HepG2 (cell line): Measurements from ENCODE around the gene CST3. TPM values are rescaled to one million over a fixed set of nuclear protein-coding genes. Genes with fewer than 3 reads are reported as not detected.

Experiments used
- CREB1 ChIP-seq, 2 experiments: fragments of 450-650 bp in 1 of 2; IDR thresholded peaks; 2 replicates each; pipeline ENCODE4 v1.6.1; 2016 to 2017; ENCODE audit warnings: control low read depth in 1 of 2, mild to moderate bottlenecking in 1 of 2, missing compliant biosample characterization in 1 of 2, missing genetic modification characterization in 1 of 2
- KAT7 ChIP-seq: IDR thresholded peaks from 2 replicates; pipeline ENCODE4 v1.6.1; 2018; ENCODE audit warnings: borderline replicate concordance, missing compliant biosample characterization
- MTF1 ChIP-seq: sonication (generic); formaldehyde crosslinking; IDR thresholded peaks from 2 replicates; pipeline ENCODE4 v1.5.0; 2020; ENCODE audit warnings: missing genetic modification reagents
- NFE2L2 ChIP-seq: fragments of 150-350 bp; IDR thresholded peaks from 2 replicates; pipeline ENCODE4 v1.6.1; 2014; ENCODE audit warnings: low read length
- NFKBIZ ChIP-seq: IDR thresholded peaks from 2 replicates; pipeline ENCODE4 v1.6.1; 2018; ENCODE audit warnings: missing genetic modification reagents, missing compliant biosample characterization
- RAD21 ChIP-seq: fragments of 450-650 bp; formaldehyde crosslinking; IDR thresholded peaks from 2 replicates; pipeline ENCODE4 v1.5.0; 2020; ENCODE audit warnings: mild to moderate bottlenecking
- RFX3 ChIP-seq: IDR thresholded peaks from 2 replicates; pipeline ENCODE4 v1.6.1; 2016; ENCODE audit warnings: missing biosample characterization, missing genetic modification reagents
- ZBTB38 ChIP-seq: sonication (generic); formaldehyde crosslinking; IDR thresholded peaks from 2 replicates; pipeline ENCODE4 v1.5.1; 2020; ENCODE audit warnings: mild to moderate bottlenecking, missing genetic modification reagents
- ZNF484 ChIP-seq: sonication (generic); formaldehyde crosslinking; IDR thresholded peaks from 2 replicates; pipeline ENCODE4 v1.5.1; 2020; ENCODE audit warnings: mild to moderate bottlenecking, low read depth, missing genetic modification reagents, borderline replicate concordance
- ZNF556 ChIP-seq: sonication (generic); formaldehyde crosslinking; IDR thresholded peaks from 2 replicates; pipeline ENCODE4 v1.4.0; 2020; ENCODE audit warnings: mild to moderate bottlenecking, missing genetic modification reagents, borderline replicate concordance
- ZNF670 ChIP-seq: sonication (generic); formaldehyde crosslinking; IDR thresholded peaks from 2 replicates; pipeline ENCODE4 v1.8.0; 2022; ENCODE audit warnings: mild to moderate bottlenecking, missing genetic modification reagents, borderline replicate concordance
- polyA plus RNA-seq, 8 experiments: library from polyadenylated mRNA; depleted of rRNA in 3 of 8; stranded (reverse) in 7 of 8; unstranded in 1 of 8; fragments of >200 nt; fragmentation: Illumina TruSeq in 4 of 8; extraction: Trizol in 4 of 8; gene quantifications; 2 replicates each; pipeline versions ENCODE4 v1.2.1 to v1.2.3, GENCODE V29; 2011 to 2016; ENCODE audit warnings: low read depth in 4 of 8, missing spikeins in 1 of 8, mixed read lengths in 1 of 8; ENCODE audit not compliant: insufficient read depth in 1 of 8
- total RNA-seq, 5 experiments: library from RNA; depleted of rRNA; stranded (reverse); fragments of >200 nt; fragmentation: Illumina TruSeq; extraction: Trizol; gene quantifications; 2 replicates each; pipeline ENCODE4 v1.2.3, GENCODE V29; 2016; ENCODE audit warnings: low read depth in 1 of 5
- TF ChIP-seq, protein P1 (sequence below): sonication (generic); formaldehyde crosslinking; IDR thresholded peaks from 2 replicates; pipeline ENCODE4 v1.9.0; 2021; ENCODE audit warnings: missing genetic modification reagents, mild to moderate bottlenecking, borderline replicate concordance
- TF ChIP-seq, protein P2 (sequence below): sonication (generic); formaldehyde crosslinking; IDR thresholded peaks from 2 replicates; pipeline ENCODE4 v1.5.0; 2020; ENCODE audit warnings: mild to moderate bottlenecking, missing genetic modification reagents
- TF ChIP-seq, protein P3 (sequence below): IDR thresholded peaks from 2 replicates; pipeline ENCODE4 v1.6.1; 2012; ENCODE audit warnings: low read depth, low read length, improper control_type of control experiment
- TF ChIP-seq, protein P4 (sequence below): sonication (generic); formaldehyde crosslinking; IDR thresholded peaks from 2 replicates; pipeline ENCODE4 v1.5.0; 2020; ENCODE audit warnings: missing genetic modification reagents
- TF ChIP-seq, protein P5 (sequence below): sonication (generic); formaldehyde crosslinking; IDR thresholded peaks from 2 replicates; pipeline ENCODE4 v1.4.0; 2020; ENCODE audit warnings: mild to moderate bottlenecking, low read depth, missing genetic modification reagents
- TF ChIP-seq, protein P6 (sequence below): sonication (generic); formaldehyde crosslinking; IDR thresholded peaks from 2 replicates; pipeline ENCODE4 v1.5.0; 2020; ENCODE audit warnings: mild to moderate bottlenecking, missing genetic modification reagents, borderline replicate concordance

CST3 gene
- total and polyA plus RNA-seq, 2 of the 13 experiments (the other 11 are each of a cell fraction or from before 2014, with no cell fraction given) = 690 to 1,005 TPM

DNA sequence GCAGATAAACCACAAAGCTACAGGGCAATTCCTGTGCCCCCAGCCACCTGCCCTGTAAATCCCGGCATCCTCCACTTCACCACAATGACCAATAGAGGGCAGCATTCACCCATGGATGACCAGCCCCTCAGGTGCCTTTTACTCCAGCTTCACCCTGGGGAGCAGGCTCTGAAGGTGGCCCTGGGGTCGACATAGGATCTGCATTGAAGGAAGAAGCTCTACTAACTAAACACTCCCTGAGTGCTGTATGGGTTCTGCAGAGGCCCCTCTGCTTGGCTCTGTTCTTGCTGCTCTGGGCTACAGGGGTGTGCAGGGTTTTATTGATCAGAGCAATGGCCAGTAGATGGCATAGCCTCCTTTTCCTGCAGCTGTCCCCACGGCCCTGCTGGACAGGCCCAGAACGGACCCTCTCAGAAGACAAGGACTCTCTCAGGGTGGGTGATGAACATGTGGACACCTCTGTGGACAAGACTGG lies 30.8 kb upstream of the CST3 start (continued):
- TF ChIP-seq, protein P1, sequence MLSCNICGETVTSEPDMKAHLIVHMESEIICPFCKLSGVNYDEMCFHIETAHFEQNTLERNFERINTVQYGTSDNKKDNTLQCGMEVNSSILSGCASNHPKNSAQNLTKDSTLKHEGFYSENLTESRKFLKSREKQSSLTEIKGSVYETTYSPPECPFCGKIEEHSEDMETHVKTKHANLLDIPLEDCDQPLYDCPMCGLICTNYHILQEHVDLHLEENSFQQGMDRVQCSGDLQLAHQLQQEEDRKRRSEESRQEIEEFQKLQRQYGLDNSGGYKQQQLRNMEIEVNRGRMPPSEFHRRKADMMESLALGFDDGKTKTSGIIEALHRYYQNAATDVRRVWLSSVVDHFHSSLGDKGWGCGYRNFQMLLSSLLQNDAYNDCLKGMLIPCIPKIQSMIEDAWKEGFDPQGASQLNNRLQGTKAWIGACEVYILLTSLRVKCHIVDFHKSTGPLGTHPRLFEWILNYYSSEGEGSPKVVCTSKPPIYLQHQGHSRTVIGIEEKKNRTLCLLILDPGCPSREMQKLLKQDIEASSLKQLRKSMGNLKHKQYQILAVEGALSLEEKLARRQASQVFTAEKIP (CRISPR knock-in tag) = no peak
- 0 out of 2 replicates have a peak, but pooled peaks have one; percentile 14 for TF ChIP-seq RFX3 (CRISPR knock-in tag)
- no peak for TF ChIP-seq NFKBIZ
- TF ChIP-seq NFE2L2 = no peak; the same call in 1 of the 2 replicates
- TF ChIP-seq RAD21 (CRISPR knock-in tag) = peak; percentile 94
- TF ChIP-seq, protein P2, sequence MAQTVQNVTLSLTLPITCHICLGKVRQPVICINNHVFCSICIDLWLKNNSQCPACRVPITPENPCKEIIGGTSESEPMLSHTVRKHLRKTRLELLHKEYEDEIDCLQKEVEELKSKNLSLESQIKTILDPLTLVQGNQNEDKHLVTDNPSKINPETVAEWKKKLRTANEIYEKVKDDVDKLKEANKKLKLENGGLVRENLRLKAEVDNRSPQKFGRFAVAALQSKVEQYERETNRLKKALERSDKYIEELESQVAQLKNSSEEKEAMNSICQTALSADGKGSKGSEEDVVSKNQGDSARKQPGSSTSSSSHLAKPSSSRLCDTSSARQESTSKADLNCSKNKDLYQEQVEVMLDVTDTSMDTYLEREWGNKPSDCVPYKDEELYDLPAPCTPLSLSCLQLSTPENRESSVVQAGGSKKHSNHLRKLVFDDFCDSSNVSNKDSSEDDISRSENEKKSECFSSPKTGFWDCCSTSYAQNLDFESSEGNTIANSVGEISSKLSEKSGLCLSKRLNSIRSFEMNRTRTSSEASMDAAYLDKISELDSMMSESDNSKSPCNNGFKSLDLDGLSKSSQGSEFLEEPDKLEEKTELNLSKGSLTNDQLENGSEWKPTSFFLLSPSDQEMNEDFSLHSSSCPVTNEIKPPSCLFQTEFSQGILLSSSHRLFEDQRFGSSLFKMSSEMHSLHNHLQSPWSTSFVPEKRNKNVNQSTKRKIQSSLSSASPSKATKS (CRISPR knock-in tag) = no peak
- TF ChIP-seq, protein P3, sequence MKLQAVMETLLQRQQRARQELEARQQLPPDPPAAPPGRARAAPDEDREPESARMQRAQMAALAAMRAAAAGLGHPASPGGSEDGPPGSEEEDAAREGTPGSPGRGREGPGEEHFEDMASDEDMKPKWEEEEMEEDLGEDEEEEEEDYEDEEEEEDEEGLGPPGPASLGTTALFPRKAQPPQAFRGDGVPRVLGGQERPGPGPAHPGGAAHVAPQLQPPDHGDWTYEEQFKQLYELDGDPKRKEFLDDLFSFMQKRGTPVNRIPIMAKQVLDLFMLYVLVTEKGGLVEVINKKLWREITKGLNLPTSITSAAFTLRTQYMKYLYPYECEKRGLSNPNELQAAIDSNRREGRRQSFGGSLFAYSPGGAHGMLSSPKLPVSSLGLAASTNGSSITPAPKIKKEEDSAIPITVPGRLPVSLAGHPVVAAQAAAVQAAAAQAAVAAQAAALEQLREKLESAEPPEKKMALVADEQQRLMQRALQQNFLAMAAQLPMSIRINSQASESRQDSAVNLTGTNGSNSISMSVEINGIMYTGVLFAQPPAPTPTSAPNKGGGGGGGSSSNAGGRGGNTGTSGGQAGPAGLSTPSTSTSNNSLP = 0 out of 2 replicates have a peak, but pooled peaks have one; percentile 9
- no peak for TF ChIP-seq KAT7 (CRISPR knock-in tag)
- TF ChIP-seq MTF1 (CRISPR knock-in tag) = no peak
- TF ChIP-seq, protein P4, sequence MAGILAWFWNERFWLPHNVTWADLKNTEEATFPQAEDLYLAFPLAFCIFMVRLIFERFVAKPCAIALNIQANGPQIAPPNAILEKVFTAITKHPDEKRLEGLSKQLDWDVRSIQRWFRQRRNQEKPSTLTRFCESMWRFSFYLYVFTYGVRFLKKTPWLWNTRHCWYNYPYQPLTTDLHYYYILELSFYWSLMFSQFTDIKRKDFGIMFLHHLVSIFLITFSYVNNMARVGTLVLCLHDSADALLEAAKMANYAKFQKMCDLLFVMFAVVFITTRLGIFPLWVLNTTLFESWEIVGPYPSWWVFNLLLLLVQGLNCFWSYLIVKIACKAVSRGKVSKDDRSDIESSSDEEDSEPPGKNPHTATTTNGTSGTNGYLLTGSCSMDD = no peak
- TF ChIP-seq ZBTB38 (CRISPR knock-in tag) = no peak
- TF ChIP-seq, protein P5, sequence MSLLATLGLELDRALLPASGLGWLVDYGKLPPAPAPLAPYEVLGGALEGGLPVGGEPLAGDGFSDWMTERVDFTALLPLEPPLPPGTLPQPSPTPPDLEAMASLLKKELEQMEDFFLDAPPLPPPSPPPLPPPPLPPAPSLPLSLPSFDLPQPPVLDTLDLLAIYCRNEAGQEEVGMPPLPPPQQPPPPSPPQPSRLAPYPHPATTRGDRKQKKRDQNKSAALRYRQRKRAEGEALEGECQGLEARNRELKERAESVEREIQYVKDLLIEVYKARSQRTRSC (CRISPR knock-in tag) = no peak
- no peak for TF ChIP-seq CREB1 (IDR thresholded peaks at IDR 0.05)
- no peak for TF ChIP-seq CREB1 (CRISPR knock-in tag; IDR thresholded peaks at IDR 0.05)
- no peak for TF ChIP-seq ZNF556 (CRISPR knock-in tag)
- no peak for TF ChIP-seq ZNF670 (CRISPR knock-in tag)
- TF ChIP-seq ZNF484 (CRISPR knock-in tag) = no peak
- TF ChIP-seq, protein P6, sequence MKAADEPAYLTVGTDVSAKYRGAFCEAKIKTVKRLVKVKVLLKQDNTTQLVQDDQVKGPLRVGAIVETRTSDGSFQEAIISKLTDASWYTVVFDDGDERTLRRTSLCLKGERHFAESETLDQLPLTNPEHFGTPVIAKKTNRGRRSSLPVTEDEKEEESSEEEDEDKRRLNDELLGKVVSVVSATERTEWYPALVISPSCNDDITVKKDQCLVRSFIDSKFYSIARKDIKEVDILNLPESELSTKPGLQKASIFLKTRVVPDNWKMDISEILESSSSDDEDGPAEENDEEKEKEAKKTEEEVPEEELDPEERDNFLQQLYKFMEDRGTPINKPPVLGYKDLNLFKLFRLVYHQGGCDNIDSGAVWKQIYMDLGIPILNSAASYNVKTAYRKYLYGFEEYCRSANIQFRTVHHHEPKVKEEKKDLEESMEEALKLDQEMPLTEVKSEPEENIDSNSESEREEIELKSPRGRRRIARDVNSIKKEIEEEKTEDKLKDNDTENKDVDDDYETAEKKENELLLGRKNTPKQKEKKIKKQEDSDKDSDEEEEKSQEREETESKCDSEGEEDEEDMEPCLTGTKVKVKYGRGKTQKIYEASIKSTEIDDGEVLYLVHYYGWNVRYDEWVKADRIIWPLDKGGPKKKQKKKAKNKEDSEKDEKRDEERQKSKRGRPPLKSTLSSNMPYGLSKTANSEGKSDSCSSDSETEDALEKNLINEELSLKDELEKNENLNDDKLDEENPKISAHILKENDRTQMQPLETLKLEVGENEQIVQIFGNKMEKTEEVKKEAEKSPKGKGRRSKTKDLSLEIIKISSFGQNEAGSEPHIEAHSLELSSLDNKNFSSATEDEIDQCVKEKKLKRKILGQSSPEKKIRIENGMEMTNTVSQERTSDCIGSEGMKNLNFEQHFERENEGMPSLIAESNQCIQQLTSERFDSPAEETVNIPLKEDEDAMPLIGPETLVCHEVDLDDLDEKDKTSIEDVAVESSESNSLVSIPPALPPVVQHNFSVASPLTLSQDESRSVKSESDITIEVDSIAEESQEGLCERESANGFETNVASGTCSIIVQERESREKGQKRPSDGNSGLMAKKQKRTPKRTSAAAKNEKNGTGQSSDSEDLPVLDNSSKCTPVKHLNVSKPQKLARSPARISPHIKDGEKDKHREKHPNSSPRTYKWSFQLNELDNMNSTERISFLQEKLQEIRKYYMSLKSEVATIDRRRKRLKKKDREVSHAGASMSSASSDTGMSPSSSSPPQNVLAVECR (CRISPR knock-in tag) = no peak
